Fibroblast of mammary gland (primary cell): ENCODE results near the gene ATP6V1F.

Source experiments
- DNase-seq: peaks from one replicate; pipeline ENCODE4 v3.0.0-alpha.2; 2010; ENCODE audit warnings: low read depth
- H3K4me3 ChIP-seq: 2 replicates; pipeline ENCODE4 v1.5.1; 2011; ENCODE audit warnings: low read depth, mild to moderate bottlenecking, low read length, moderate library complexity; ENCODE audit not compliant: control insufficient read depth
- TF ChIP-seq, protein P1 (sequence below): conservative IDR thresholded peaks from 2 replicates; pipeline ENCODE4 v1.5.1; 2011; ENCODE audit warnings: low read depth, low read length, inconsistent platforms; ENCODE audit not compliant: control insufficient read depth, insufficient read depth

The ATP6V1F gene

DNA sequence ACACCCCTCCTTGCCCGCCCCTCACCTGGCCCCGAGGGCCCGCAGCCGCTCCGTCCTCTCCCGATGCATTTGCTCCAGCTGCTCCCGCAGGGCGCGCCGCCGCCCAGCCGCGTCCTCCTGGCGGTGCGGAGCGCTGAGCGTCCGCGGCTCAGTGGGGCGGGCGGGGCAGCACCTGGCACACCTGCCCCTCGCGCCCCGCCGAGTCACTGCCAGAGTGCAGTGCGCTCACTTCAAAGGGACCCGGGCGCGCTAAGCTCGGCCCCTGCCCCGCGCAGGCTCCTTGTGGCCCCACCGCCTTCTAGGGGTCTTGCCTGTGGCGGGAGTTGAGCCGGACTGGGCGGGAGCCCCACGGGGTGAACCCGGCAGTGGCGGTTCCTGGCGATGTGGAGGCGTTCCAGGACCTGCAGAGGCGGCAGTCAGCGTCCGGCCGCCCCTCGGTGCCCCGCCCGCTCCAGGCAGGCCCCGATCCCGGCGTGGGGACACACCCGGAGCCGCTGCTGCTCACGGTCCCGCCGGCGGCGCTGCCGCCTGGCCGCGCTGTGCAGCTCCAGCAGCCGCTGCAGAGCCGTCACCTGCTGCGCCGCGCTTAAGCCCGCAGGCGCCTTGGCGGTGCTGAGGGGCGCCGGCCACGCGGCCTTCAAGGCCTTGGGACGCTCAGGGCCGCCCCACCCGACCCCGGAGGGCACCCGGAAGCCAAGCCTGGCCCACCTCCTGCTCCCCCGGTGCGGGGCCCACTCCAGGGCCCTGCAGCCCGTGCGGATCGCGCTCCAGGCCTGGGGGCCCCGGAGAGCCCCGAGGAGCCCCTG lies 6.7 kb downstream of the ATP6V1F start:
- peak; percentile 32 for DNase-seq
- TF ChIP-seq, protein P1, sequence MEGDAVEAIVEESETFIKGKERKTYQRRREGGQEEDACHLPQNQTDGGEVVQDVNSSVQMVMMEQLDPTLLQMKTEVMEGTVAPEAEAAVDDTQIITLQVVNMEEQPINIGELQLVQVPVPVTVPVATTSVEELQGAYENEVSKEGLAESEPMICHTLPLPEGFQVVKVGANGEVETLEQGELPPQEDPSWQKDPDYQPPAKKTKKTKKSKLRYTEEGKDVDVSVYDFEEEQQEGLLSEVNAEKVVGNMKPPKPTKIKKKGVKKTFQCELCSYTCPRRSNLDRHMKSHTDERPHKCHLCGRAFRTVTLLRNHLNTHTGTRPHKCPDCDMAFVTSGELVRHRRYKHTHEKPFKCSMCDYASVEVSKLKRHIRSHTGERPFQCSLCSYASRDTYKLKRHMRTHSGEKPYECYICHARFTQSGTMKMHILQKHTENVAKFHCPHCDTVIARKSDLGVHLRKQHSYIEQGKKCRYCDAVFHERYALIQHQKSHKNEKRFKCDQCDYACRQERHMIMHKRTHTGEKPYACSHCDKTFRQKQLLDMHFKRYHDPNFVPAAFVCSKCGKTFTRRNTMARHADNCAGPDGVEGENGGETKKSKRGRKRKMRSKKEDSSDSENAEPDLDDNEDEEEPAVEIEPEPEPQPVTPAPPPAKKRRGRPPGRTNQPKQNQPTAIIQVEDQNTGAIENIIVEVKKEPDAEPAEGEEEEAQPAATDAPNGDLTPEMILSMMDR = no peak
- H3K4me3 ChIP-seq = peak overlapping the region; percentile 33

DNA sequence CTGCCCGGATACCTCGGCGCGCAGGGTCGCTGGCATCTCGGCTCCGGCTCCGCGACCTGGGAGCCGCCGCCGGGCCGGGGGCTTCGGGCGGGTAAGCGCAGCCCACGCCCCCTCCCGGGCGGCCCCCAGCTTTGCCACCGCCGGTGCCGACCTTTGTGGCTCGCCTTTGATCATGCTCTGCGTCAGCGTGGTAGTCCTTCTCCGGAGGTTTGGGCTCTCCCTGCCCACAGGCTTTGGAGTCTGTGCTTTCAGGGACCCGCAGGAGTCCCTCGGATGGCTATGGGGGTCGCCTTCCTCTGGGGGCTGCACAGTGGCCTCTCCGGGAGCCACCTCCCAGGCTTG lies 7.3 kb downstream of the ATP6V1F start:
- TF ChIP-seq, protein P1 = no peak
- H3K4me3 ChIP-seq = no peak overlapping the region
- no peak for DNase-seq

DNA sequence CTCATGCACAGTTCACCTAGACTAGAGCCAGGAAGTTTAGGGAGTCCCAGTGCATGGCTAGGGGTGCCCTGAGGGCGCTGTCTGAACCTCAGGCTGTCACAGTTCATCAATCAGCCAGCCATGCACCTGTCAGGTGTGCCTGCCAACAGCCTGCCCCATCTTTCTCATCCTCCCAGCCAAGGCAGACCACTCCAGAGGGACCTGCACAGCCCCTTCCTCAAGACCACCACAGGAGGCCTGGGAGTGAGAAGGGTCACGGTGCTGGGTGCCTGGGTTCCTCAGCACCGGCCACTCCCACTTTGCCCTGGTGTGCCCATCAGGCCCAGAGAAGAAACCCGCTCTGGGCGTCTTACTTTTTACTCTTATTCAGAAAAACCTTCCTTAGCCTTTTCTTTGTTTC lies 8.4 kb downstream of the ATP6V1F start:
- no peak overlapping the region for H3K4me3 ChIP-seq
- no peak for DNase-seq
- TF ChIP-seq, protein P1 = no peak

DNA sequence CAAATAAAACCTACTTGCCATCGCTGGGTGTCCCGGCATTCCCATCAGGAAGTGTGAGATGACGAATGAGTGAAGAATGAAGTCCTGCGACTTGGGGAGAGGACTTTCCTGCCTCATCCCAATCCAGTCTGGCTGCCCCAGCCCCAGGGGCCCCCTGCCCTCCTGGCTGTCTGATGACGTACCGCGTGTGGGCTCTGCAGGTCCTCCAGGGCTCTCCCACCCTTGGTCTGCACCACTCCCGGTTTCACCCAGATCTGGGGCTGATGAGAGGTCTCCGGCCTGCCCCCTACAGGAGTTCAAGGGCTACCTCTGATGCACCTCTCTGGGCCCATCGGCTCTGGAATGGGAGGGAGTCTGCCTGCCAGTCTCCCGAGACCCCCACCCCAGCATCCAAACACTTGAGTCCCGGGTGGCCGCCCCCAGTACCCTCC lies 9.8 kb downstream of the ATP6V1F start:
- H3K4me3 ChIP-seq = no peak overlapping the region
- TF ChIP-seq, protein P1 = no peak
- DNase-seq = no peak

DNA sequence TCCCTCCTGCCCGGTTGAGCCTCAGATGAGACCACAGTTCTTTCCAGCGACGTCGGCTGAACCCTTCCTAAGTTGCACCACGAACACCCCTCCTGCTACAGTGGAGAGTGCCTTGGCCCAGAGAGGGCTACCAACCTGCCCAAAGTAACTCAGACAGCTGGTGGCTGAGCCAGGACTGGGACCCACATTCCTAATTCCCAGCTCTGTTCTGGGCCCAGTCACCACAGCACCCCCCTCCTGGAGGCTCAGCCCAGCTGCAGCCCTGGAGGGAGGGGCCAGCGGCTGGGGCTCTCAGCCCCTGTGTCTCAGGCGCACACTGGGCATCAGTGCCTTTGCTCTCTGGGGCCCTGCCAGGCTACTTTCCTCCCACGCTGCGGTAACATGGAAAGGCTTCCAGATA lies 10.6 kb downstream of the ATP6V1F start:
- H3K4me3 ChIP-seq = no peak overlapping the region
- no peak for DNase-seq
- TF ChIP-seq, protein P1 = no peak

DNA sequence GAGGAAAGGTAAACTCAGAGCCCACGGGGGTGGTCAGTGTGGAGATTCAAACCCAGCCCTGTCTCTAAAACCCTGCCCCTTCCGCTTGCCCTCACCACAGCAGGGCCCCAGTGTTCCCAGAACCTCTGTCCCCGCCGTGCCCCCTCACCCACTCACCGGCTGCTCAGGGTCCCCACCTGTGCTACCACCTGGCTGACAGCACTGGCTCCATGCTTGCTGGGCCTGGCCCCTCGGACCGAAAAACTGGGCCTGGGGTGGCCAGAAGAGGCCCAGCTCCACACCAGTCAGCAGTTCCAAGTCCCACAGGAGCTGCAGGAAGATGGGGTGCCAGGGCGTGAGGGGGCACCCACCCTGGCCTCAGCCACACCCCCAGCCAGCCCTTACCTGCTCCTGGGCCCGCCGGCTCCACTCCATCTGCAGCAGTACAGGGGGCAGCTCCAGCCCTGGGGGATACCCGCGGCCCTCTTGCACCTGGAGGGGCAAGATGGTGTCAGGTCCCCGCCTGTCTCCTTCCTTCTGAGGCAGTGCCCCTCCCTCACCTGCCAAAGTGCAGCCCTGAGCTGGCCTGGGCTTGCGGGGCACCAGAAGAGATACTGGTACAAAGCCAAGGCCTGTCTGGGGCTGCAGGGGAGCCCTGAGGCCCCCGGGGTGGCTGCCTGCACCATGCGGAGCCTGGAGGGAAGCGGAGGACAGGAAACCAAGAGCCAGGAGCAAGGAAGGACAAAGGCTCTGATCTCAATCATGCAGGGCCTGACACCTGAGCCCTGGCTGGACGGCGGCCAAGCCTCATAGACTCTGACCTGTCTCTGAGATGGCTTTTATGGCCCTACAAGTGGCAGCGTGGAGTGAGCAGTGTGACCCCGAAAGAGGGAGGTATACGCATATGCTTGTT lies 11.7 kb downstream of the ATP6V1F start:
- TF ChIP-seq, protein P1 = no peak
- H3K4me3 ChIP-seq = no peak overlapping the region
- no peak for DNase-seq
